GM23248 (cell line): ENCODE results near the gene ASCL4.
"Not testable (repeated sequence)": the region's sequence is repeated elsewhere in the genome, so short reads cannot be mapped to it uniquely, and the experiment has no call there.

Experiments used
- EZH2 ChIP-seq: fragments of 200-600 bp; sonication (generic); IDR thresholded peaks from 2 replicates; pipeline ENCODE4 v1.6.1; 2018; ENCODE audit warnings: antibody characterized with exemption, mild to moderate bottlenecking; ENCODE audit not compliant: insufficient read depth, poor library complexity, severe bottlenecking
- EZH2phosphoT487 ChIP-seq: fragments of 200-600 bp; sonication (generic); IDR thresholded peaks from 2 replicates; pipeline ENCODE4 v1.6.1; 2018; ENCODE audit warnings: antibody characterized with exemption, moderate library complexity, mild to moderate bottlenecking, low read depth; ENCODE audit not compliant: insufficient read depth

- TF ChIP-seq EZH2phosphoT487, EZH2: not testable (repeated sequence)
Measured at GRCh38 chr12:107727742-107728141, 46.8 kb upstream of the ASCL4 start.
